ENCODE results near the gene PRR3.
A peak's percentile ranks its signal among the peaks of the same experiment; 100 is the strongest.

PRR3 gene

GRCh38 chr6:30568245-30568644 is 11.2 kb downstream of the PRR3 start:
- Histone ChIP-seq H3K36me3 (ENCODE audit: insufficient read depth, low read length) (peaks cover 11% of the 10 kb centered on the region), H3K27ac (ENCODE audit: low read length) (no peak overlapping the region), H2AFZ (ENCODE audit: low read depth, low read length) (no peak overlapping the region), H3K4me1 (ENCODE audit: insufficient read depth, low read length) (peaks cover 31% of the 10 kb centered on the region), H3K4me3 (ENCODE audit: low read depth in 1 of 2, low read length in 2 of 2) (no peak overlapping the region), H4K20me1 (ENCODE audit: insufficient read depth, low read length) (peaks cover 21% of the 10 kb centered on the region), H3K27me3 (ENCODE audit: insufficient read depth, low read length, poor library complexity) (no peaks in the 10 kb centered on the region), H3K4me2 (ENCODE audit: insufficient read depth, low read length) (no peak overlapping the region), H3K9me3 (ENCODE audit: insufficient read depth, low read length, severe bottlenecking) (no peaks in the 10 kb centered on the region), H3K9ac (ENCODE audit: low read depth, low read length) (no peak overlapping the region), H3K79me2 (ENCODE audit: insufficient read depth, low read length) (peaks cover 24% of the 10 kb centered on the region)
- no peak for DNase-seq
- TF ChIP-seq, protein P1, sequence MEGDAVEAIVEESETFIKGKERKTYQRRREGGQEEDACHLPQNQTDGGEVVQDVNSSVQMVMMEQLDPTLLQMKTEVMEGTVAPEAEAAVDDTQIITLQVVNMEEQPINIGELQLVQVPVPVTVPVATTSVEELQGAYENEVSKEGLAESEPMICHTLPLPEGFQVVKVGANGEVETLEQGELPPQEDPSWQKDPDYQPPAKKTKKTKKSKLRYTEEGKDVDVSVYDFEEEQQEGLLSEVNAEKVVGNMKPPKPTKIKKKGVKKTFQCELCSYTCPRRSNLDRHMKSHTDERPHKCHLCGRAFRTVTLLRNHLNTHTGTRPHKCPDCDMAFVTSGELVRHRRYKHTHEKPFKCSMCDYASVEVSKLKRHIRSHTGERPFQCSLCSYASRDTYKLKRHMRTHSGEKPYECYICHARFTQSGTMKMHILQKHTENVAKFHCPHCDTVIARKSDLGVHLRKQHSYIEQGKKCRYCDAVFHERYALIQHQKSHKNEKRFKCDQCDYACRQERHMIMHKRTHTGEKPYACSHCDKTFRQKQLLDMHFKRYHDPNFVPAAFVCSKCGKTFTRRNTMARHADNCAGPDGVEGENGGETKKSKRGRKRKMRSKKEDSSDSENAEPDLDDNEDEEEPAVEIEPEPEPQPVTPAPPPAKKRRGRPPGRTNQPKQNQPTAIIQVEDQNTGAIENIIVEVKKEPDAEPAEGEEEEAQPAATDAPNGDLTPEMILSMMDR (IDR thresholded peaks at IDR 0.05; ENCODE audit: borderline replicate concordance, extremely low read depth, low read length, poor library complexity, severe bottlenecking), result no peak
- TF ChIP-seq EZH2 (IDR thresholded peaks at IDR 0.05; ENCODE audit: borderline replicate concordance, low read depth, low read length, severe bottlenecking), result no peak
- ATAC-seq (ENCODE audit: insufficient read depth, low read depth), result no peak

GRCh38 chr6:30570263-30570662 is 13.2 kb downstream of the PRR3 start:
- DNase-seq, result no peak
- Histone ChIP-seq H3K4me3 (ENCODE audit: low read depth in 1 of 2, low read length in 2 of 2) (peak overlapping the region in 1 of 2 experiments; percentile 84; a peak in 3 of 4 replicates), H3K27ac (ENCODE audit: low read length) (no peak overlapping the region), H4K20me1 (ENCODE audit: insufficient read depth, low read length) (peaks cover 36% of the 10 kb centered on the region), H2AFZ (ENCODE audit: low read depth, low read length) (peak overlapping the region; percentile 93), H3K9ac (ENCODE audit: low read depth, low read length) (peak overlapping the region; percentile 81; the same call in 1 of the 2 replicates), H3K4me1 (ENCODE audit: insufficient read depth, low read length) (peaks cover 47% of the 10 kb centered on the region), H3K4me2 (ENCODE audit: insufficient read depth, low read length) (peak overlapping the region; percentile 95), H3K9me3 (ENCODE audit: insufficient read depth, low read length, severe bottlenecking) (no peaks in the 10 kb centered on the region), H3K36me3 (ENCODE audit: insufficient read depth, low read length) (peaks cover 20% of the 10 kb centered on the region), H3K27me3 (ENCODE audit: insufficient read depth, low read length, poor library complexity) (no peaks in the 10 kb centered on the region), H3K79me2 (ENCODE audit: insufficient read depth, low read length) (peaks cover 44% of the 10 kb centered on the region)
- ATAC-seq (ENCODE audit: insufficient read depth, low read depth), result no peak
- no peak for TF ChIP-seq EZH2 (IDR thresholded peaks at IDR 0.05; ENCODE audit: borderline replicate concordance, low read depth, low read length, severe bottlenecking)
- TF ChIP-seq, protein P1 (IDR thresholded peaks at IDR 0.05; ENCODE audit: borderline replicate concordance, extremely low read depth, low read length, poor library complexity, severe bottlenecking), result no peak

- TF ChIP-seq, protein P1 (IDR thresholded peaks at IDR 0.05; ENCODE audit: borderline replicate concordance, extremely low read depth, low read length, poor library complexity, severe bottlenecking), result no peak
- no peak for TF ChIP-seq EZH2 (IDR thresholded peaks at IDR 0.05; ENCODE audit: borderline replicate concordance, low read depth, low read length, severe bottlenecking)
- H3K79me2 ChIP-seq (ENCODE audit: insufficient read depth, low read length), result peaks cover 48% of the 10 kb centered on the region
Observed at GRCh38 chr6:30570740-30571074, 13.6 kb downstream of the PRR3 start.

More at GRCh38 chr6:30570740-30571074, 13.6 kb downstream of the PRR3 start:
- Histone ChIP-seq H3K27me3 (ENCODE audit: insufficient read depth, low read length, poor library complexity) (no peaks in the 10 kb centered on the region), H3K4me3 (ENCODE audit: low read depth in 1 of 2, low read length in 2 of 2) (peak overlapping the region; percentile 45 to 84; a peak in 3 of 4 replicates), H3K9me3 (ENCODE audit: insufficient read depth, low read length, severe bottlenecking) (no peaks in the 10 kb centered on the region), H3K36me3 (ENCODE audit: insufficient read depth, low read length) (peaks cover 25% of the 10 kb centered on the region), H3K27ac (ENCODE audit: low read length) (peak overlapping the region; percentile 63), H2AFZ (ENCODE audit: low read depth, low read length) (peak overlapping the region; percentile 93), H3K4me2 (ENCODE audit: insufficient read depth, low read length) (peak overlapping the region; percentile 95), H3K9ac (ENCODE audit: low read depth, low read length) (peak overlapping the region; percentile 81), H3K4me1 (ENCODE audit: insufficient read depth, low read length) (peaks cover 50% of the 10 kb centered on the region), H4K20me1 (ENCODE audit: insufficient read depth, low read length) (peaks cover 40% of the 10 kb centered on the region)
- no peak for DNase-seq
- peak; percentile 16 for ATAC-seq (ENCODE audit: insufficient read depth, low read depth)

Measured in DND-41 (cell line).